Smooth muscle cell (in vitro differentiated cells): ENCODE results near the gene INTS6L. TPM values are rescaled to one million over a fixed set of nuclear protein-coding genes. Genes with fewer than 3 reads are reported as not detected.

Experiments
- DNase-seq: peaks from one replicate; lab custom pipeline; 2025; ENCODE audit not compliant: unreplicated experiment; lab: John Stamatoyannopoulos, UW
- H2AFZ ChIP-seq: fragments of 200-600 bp; sonication (generic); 2 replicates; pipeline ENCODE4 v1.6.0; 2016; ENCODE audit warnings: antibody characterized with exemption, low read depth, mild to moderate bottlenecking
- H3F3A ChIP-seq: fragments of 200-600 bp; sonication (generic); 2 replicates; pipeline ENCODE4 v1.6.0; 2017; ENCODE audit warnings: antibody characterized with exemption, low read depth
- H3K27ac ChIP-seq: fragments of 200-600 bp; sonication (generic); 2 replicates; pipeline ENCODE4 v1.5.1; 2016; ENCODE audit warnings: low read depth, mild to moderate bottlenecking
- H3K27me3 ChIP-seq: fragments of 200-600 bp; sonication (generic); 2 replicates; pipeline ENCODE4 v1.6.1; 2016; ENCODE audit warnings: low read depth, mild to moderate bottlenecking
- H3K36me3 ChIP-seq: fragments of 200-600 bp; sonication (generic); 2 replicates; pipeline ENCODE4 v1.5.1; 2016; ENCODE audit warnings: low read depth
- H3K4me1 ChIP-seq: fragments of 200-600 bp; sonication (generic); 2 replicates; pipeline ENCODE4 v1.5.1; 2016; ENCODE audit warnings: low read depth
- H3K4me2 ChIP-seq: fragments of 200-600 bp; sonication (generic); 2 replicates; pipeline ENCODE4 v1.6.0; 2016; ENCODE audit warnings: mild to moderate bottlenecking
- H3K4me3 ChIP-seq: fragments of 200-600 bp; sonication (generic); 2 replicates; pipeline ENCODE4 v1.5.1; 2016; ENCODE audit warnings: mild to moderate bottlenecking
- H3K79me2 ChIP-seq: fragments of 200-600 bp; sonication (generic); 2 replicates; pipeline ENCODE4 v1.6.0; 2016; ENCODE audit warnings: low read depth, mild to moderate bottlenecking
- H3K9ac ChIP-seq: fragments of 200-600 bp; sonication (generic); 2 replicates; pipeline ENCODE4 v1.6.0; 2016; ENCODE audit warnings: low read depth
- H3K9me3 ChIP-seq: fragments of 200-600 bp; sonication (generic); replicated peaks from 2 replicates; pipeline ENCODE4 v1.5.1; 2016; ENCODE audit warnings: low read depth
- H4K20me1 ChIP-seq: fragments of 200-600 bp; sonication (generic); 2 replicates; pipeline ENCODE4 v1.6.0; 2016; ENCODE audit warnings: low read depth
- WGBS: methylation state at CpG from one replicate; pipeline ENCODE4 v1.1.7; 2016; ENCODE audit warnings: low lambda C conversion rate; 5-methylcytosine and 5-hydroxymethylcytosine counted together
- polyA plus RNA-seq: library from polyadenylated mRNA; unstranded; fragments of >200 nt; fragmentation: Nextera tagmentation; extraction: Ambion mirVana; gene quantifications from 2 replicates; pipeline ENCODE4 v1.2.1, GENCODE V29; 2016
- total RNA-seq: library from RNA; depleted of rRNA; stranded (reverse); fragments of >200 nt; gene quantifications from 2 replicates; pipeline ENCODE4 v1.2.3, GENCODE V29; 2014
- TF ChIP-seq, protein P1 (sequence below): fragments of 200-600 bp; sonication (generic); IDR thresholded peaks from 2 replicates; pipeline ENCODE4 v1.5.1; 2017; ENCODE audit warnings: borderline replicate concordance, mild to moderate bottlenecking, antibody characterized with exemption; ENCODE audit not compliant: insufficient read depth, poor library complexity, severe bottlenecking

INTS6L gene
- total and polyA plus RNA-seq, 2 experiments from 2014 or later: 4.9 to 20.5 TPM

DNA sequence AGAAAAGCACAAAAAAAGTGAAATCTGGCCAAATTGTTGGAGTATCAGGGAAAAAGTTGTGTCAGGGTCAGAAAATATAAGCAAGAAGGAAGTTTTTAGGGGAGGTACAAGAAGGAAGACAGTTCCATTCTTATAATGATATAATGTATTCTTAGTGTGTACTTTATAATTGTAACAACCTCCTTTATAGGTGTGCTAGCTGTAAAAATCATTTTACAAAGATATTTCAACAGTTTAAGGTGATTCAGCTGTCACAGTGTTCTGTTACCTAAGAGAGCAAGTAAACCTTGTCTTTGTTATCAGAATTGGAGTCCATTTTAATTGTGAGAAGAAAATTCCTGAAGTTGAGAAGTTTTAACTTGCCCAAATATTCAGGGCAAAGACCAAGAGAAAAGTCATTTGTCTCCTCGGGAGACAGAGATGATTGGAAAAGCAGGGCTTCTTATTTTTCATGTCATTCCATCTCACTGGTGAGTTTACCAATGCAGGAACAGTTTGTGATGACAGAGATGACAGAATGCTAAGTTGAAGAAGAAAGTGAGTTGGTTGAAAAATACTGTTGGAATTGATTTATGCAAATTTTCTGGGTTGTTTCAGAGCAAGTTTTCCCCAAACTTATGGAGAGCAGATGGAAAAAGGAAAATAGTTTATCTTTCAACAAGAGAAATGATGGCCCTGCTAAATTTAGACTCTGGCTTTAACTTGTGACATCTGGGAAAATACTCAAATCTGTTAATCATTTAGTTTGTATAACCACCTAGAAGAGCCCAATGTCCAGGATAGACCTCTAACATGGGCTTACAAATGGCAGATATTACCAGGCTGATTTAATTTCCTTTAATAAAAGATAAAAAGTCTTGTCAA lies 14.8 kb downstream of the INTS6L start:
- Histone ChIP-seq H3K9ac (no peak overlapping the region), H3K4me3 (no peak overlapping the region), H3K79me2 (no peaks in the 10 kb centered on the region), H3K36me3 (no peaks in the 10 kb centered on the region), H3K4me1 (no peaks in the 10 kb centered on the region), H3F3A (no peaks in the 10 kb centered on the region), H3K27me3 (no peaks in the 10 kb centered on the region), H3K9me3 (no peaks in the 10 kb centered on the region), H4K20me1 (peaks cover 6% of the 10 kb centered on the region), H3K27ac (no peak overlapping the region), H3K4me2 (no peak overlapping the region), H2AFZ (no peak overlapping the region)
- DNase-seq: no peak
- TF ChIP-seq, protein P1, sequence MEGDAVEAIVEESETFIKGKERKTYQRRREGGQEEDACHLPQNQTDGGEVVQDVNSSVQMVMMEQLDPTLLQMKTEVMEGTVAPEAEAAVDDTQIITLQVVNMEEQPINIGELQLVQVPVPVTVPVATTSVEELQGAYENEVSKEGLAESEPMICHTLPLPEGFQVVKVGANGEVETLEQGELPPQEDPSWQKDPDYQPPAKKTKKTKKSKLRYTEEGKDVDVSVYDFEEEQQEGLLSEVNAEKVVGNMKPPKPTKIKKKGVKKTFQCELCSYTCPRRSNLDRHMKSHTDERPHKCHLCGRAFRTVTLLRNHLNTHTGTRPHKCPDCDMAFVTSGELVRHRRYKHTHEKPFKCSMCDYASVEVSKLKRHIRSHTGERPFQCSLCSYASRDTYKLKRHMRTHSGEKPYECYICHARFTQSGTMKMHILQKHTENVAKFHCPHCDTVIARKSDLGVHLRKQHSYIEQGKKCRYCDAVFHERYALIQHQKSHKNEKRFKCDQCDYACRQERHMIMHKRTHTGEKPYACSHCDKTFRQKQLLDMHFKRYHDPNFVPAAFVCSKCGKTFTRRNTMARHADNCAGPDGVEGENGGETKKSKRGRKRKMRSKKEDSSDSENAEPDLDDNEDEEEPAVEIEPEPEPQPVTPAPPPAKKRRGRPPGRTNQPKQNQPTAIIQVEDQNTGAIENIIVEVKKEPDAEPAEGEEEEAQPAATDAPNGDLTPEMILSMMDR: no peak
- WGBS: 55% methylated on average over 1 of the region's 1 CpG

- no peak for DNase-seq
- no peaks in the 10 kb centered on the region for H3K9me3 ChIP-seq
These were observed 16.4 kb downstream of the INTS6L start for GRCh38 chrX:135536877-135537276.

GRCh38 chrX:135541351-135541750 lies 20.9 kb downstream of the INTS6L start:
- Histone ChIP-seq H3K79me2 (no peaks in the 10 kb centered on the region), H3K27me3 (no peaks in the 10 kb centered on the region), H3K9me3 (no peaks in the 10 kb centered on the region), H3K4me3 (no peak overlapping the region), H3K4me2 (no peak overlapping the region), H3F3A (no peaks in the 10 kb centered on the region), H2AFZ (no peak overlapping the region), H3K27ac (no peak overlapping the region), H3K36me3 (no peaks in the 10 kb centered on the region), H4K20me1 (peaks cover 6% of the 10 kb centered on the region), H3K4me1 (no peaks in the 10 kb centered on the region), H3K9ac (no peak overlapping the region)
- 40% methylated on average over 1 of the region's 1 CpG for WGBS
- TF ChIP-seq, protein P1: no peak
- DNase-seq: no peak

More at GRCh38 chrX:135536877-135537276, 16.4 kb downstream of the INTS6L start:
- H3K4me3 ChIP-seq: no peak overlapping the region
- no peaks in the 10 kb centered on the region for H3F3A ChIP-seq
- H3K4me2 ChIP-seq: no peak overlapping the region
- TF ChIP-seq, protein P1: no peak
- no peak overlapping the region for H3K27ac ChIP-seq
- no peaks in the 10 kb centered on the region for H3K79me2 ChIP-seq
- H4K20me1 ChIP-seq: peaks cover 6% of the 10 kb centered on the region
- no peaks in the 10 kb centered on the region for H3K36me3 ChIP-seq
- H3K4me1 ChIP-seq: no peaks in the 10 kb centered on the region
- no peak overlapping the region for H2AFZ ChIP-seq
- H3K27me3 ChIP-seq: no peaks in the 10 kb centered on the region
- no peak overlapping the region for H3K9ac ChIP-seq

GRCh38 chrX:135543172-135543571 lies 22.7 kb downstream of the INTS6L start:
- Histone ChIP-seq H3K27ac (no peak overlapping the region), H3K79me2 (no peaks in the 10 kb centered on the region), H3K4me1 (no peaks in the 10 kb centered on the region), H3K9ac (no peak overlapping the region), H3K9me3 (no peaks in the 10 kb centered on the region), H3K27me3 (no peaks in the 10 kb centered on the region), H3K36me3 (no peaks in the 10 kb centered on the region), H4K20me1 (no peaks in the 10 kb centered on the region), H3K4me2 (no peak overlapping the region), H3K4me3 (no peak overlapping the region), H3F3A (no peaks in the 10 kb centered on the region), H2AFZ (no peak overlapping the region)
- TF ChIP-seq, protein P1: no peak
- DNase-seq: no peak
- WGBS: 66% methylated on average over 1 of the region's 1 CpG
